A673 (cell line): Measurements from ENCODE around the gene BCL6. TPM values are rescaled to one million over a fixed set of nuclear protein-coding genes. Genes with fewer than 3 reads are reported as not detected.

Experiments used
- BruUV-seq: library from RNA; stranded (reverse); fragments of 400-500 nt; replicated peaks from 2 replicates; lab custom pipeline; 2021; lab: Mats Ljungman, UMichigan
- CTCF ChIA-PET: fragments of 300-600 bp; sonication (Branson Sonifier 250); formaldehyde crosslinking; loops from one replicate; lab custom pipeline; 2022; ENCODE audit warnings: antibody characterized with exemption; lab: Charles Lee
- POLR2A ChIA-PET: fragments of 300-600 bp; sonication (Branson Sonifier 250); formaldehyde crosslinking; loops from one replicate; lab custom pipeline; 2022; ENCODE audit warnings: antibody characterized with exemption; ENCODE audit not compliant: low non-redundant PET; lab: Charles Lee
- DNase-seq: peaks from one replicate; pipeline ENCODE4 v3.0.0-alpha.2; 2015; ENCODE audit warnings: low spot score
- H3K27ac ChIP-seq: fragments of 200-600 bp; sonication (generic); 2 replicates; pipeline ENCODE4 v1.5.1; 2016; ENCODE audit warnings: mixed run types, low read depth, mild to moderate bottlenecking, mixed read lengths, antibody characterized with exemption, low read length; ENCODE audit not compliant: poor library complexity, severe bottlenecking
- H3K27me3 ChIP-seq: fragments of 200-600 bp; sonication (generic); replicated peaks from 2 replicates; pipeline ENCODE4 v1.6.1; 2017; ENCODE audit warnings: mixed run types, low read depth, mild to moderate bottlenecking, mixed read lengths, antibody characterized with exemption, low read length; ENCODE audit not compliant: insufficient read depth, poor library complexity
- H3K36me3 ChIP-seq: fragments of 200-600 bp; sonication (generic); 2 replicates; pipeline ENCODE4 v1.6.1; 2016; ENCODE audit warnings: mixed run types, mild to moderate bottlenecking, mixed read lengths, antibody characterized with exemption, low read length; ENCODE audit not compliant: insufficient read depth, poor library complexity, severe bottlenecking
- H3K4me1 ChIP-seq: fragments of 200-600 bp; sonication (generic); 2 replicates; pipeline ENCODE4 v1.6.1; 2017; ENCODE audit warnings: mixed run types, mild to moderate bottlenecking, mixed read lengths, antibody characterized with exemption, low read length; ENCODE audit not compliant: insufficient read depth, poor library complexity, severe bottlenecking
- H3K4me3 ChIP-seq: fragments of 200-600 bp; sonication (generic); 2 replicates; pipeline ENCODE4 v1.5.1; 2016; ENCODE audit warnings: low read depth, mixed run types, mild to moderate bottlenecking, mixed read lengths, low read length; ENCODE audit not compliant: poor library complexity, severe bottlenecking
- H3K9me3 ChIP-seq: fragments of 200-600 bp; sonication (generic); 2 replicates; pipeline ENCODE4 v1.6.1; 2016; ENCODE audit warnings: mixed run types, low read depth, mild to moderate bottlenecking, mixed read lengths, antibody characterized with exemption, low read length; ENCODE audit not compliant: poor library complexity, severe bottlenecking
- EZH2 ChIP-seq: fragments of 200-600 bp; sonication (generic); IDR thresholded peaks from 2 replicates; pipeline ENCODE4 v1.6.1; 2017; ENCODE audit warnings: borderline replicate concordance, low read depth, mild to moderate bottlenecking, mixed read lengths, antibody characterized with exemption, low read length; ENCODE audit not compliant: poor library complexity, severe bottlenecking
- intact Hi-C: fragments of 100-400 bp; cut with micrococcal nuclease; formaldehyde crosslinking; loops from one replicate; pipeline ENCODE4 v1.10.0; 2022; ENCODE audit not compliant: unreplicated experiment
- total RNA-seq: library from RNA; stranded (reverse); gene quantifications from 2 replicates; pipeline ENCODE4 v1.2.3, GENCODE V29; 2021
- TF ChIP-seq, protein P1 (sequence below): fragments of 300-800, 200-600 bp; sonication (generic); conservative IDR thresholded peaks from 2 replicates; pipeline ENCODE4 v1.5.1; 2017; ENCODE audit warnings: low read depth, mild to moderate bottlenecking, antibody characterized with exemption, low read length, moderate library complexity, mixed read lengths

BCL6 gene
- total RNA-seq, 1 experiment from 2014 or later, result 30.3 TPM

DNA sequence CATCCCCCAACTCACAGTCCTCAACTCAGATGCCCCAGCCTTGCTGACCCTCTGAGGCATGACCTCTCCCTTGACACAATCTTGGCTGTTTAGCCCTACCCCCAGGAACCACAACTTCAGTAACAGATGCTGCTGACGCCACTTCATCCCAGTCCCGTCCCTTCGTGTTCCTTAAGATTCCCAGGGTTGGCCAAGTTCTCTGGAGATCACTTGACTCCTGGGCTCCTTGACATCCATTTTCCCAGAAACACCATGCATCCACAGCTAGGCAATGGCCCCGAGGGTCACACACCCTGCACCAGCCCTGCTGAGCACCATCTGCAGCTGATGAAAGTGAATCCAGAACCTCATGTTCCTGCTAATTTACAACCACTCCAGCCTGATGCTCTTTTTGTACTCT lies 49.8 kb downstream of the BCL6 start:
- ChIA-PET CTCF (no interaction called here), POLR2A (interaction anchor here (0.5 to 0.6 kb wide), 2 partner anchors 50 to 1158 kb away, joined by 3 to 7 read pairs; partner anchors contain the start of gene BCL6)
- intact Hi-C loops, result no loop called here
- Histone ChIP-seq H3K27me3 (no peaks in the 10 kb centered on the region), H3K4me1 (no peaks in the 10 kb centered on the region), H3K27ac (no peak overlapping the region), H3K36me3 (no peaks in the 10 kb centered on the region), H3K9me3 (no peaks in the 10 kb centered on the region), H3K4me3 (no peak overlapping the region)
- DNase-seq, result no peak
- TF ChIP-seq EZH2, result no peak
- TF ChIP-seq, protein P1, sequence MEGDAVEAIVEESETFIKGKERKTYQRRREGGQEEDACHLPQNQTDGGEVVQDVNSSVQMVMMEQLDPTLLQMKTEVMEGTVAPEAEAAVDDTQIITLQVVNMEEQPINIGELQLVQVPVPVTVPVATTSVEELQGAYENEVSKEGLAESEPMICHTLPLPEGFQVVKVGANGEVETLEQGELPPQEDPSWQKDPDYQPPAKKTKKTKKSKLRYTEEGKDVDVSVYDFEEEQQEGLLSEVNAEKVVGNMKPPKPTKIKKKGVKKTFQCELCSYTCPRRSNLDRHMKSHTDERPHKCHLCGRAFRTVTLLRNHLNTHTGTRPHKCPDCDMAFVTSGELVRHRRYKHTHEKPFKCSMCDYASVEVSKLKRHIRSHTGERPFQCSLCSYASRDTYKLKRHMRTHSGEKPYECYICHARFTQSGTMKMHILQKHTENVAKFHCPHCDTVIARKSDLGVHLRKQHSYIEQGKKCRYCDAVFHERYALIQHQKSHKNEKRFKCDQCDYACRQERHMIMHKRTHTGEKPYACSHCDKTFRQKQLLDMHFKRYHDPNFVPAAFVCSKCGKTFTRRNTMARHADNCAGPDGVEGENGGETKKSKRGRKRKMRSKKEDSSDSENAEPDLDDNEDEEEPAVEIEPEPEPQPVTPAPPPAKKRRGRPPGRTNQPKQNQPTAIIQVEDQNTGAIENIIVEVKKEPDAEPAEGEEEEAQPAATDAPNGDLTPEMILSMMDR, result no peak
- no TSS peak for BruUV-seq

DNA sequence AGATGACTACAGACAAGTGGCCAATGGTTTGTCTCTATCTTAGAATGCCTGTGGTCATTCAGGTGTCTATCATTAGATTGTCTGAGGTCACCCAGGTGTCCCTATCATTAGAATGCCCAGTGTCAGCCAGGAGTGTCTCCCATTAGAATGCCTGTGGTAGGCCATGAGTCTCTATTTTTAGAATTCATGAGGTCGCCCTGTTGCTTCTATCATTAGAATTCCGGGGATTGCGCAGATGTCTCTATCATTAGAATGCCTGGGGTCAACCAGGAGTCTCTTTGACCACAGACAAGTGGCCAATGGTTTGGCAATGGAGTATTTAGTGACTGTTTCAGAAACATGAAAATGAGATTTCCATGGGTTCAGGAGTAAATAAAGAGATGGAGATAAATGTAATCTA lies 50.5 kb downstream of the BCL6 start:
- H3K27me3 ChIP-seq, result no peaks in the 10 kb centered on the region
- no peak for DNase-seq
- no peaks in the 10 kb centered on the region for H3K36me3 ChIP-seq
- H3K9me3 ChIP-seq, result no peaks in the 10 kb centered on the region
- BruUV-seq, result no TSS peak
- CTCF ChIA-PET, result no interaction called here
- POLR2A ChIA-PET, result no interaction called here
- no peak overlapping the region for H3K27ac ChIP-seq
- TF ChIP-seq, protein P1, result no peak
- no peak for TF ChIP-seq EZH2
- H3K4me1 ChIP-seq, result no peaks in the 10 kb centered on the region
- H3K4me3 ChIP-seq, result no peak overlapping the region
- intact Hi-C loops, result no loop called here

DNA sequence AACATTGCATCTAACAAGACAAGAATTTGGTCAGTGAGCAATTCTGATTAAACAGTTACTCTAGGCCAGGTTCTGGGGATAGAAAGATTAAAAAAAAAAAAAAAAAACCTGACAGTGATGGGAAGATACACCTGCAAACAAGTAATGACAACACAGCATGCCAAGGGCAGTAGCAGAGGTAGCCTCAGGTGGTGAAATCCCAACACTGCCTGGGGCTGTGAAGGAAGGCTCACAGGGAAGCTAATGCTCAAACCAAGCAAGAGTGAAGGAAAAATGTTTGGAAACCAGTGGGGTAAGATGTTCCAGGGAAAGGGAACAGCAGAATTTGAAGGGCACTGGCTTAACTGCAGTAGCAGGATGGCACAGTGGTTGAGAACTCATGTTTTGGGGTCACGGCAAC lies 51.8 kb downstream of the BCL6 start:
- CTCF ChIA-PET, result no interaction called here

More for the DNA sequence above, 51.8 kb downstream of the BCL6 start:
- TF ChIP-seq, protein P1, result no peak
- TF ChIP-seq EZH2, result no peak
- no peak for DNase-seq
- Histone ChIP-seq H3K9me3 (no peaks in the 10 kb centered on the region), H3K27ac (no peak overlapping the region), H3K36me3 (no peaks in the 10 kb centered on the region), H3K27me3 (no peaks in the 10 kb centered on the region), H3K4me1 (no peaks in the 10 kb centered on the region), H3K4me3 (no peak overlapping the region)
- intact Hi-C loops, result no loop called here
- POLR2A ChIA-PET, result no interaction called here
- no TSS peak for BruUV-seq
